DOHH2 (cell line): ENCODE measurements around the gene MRTFB.

Experiments used
- CTCF ChIP-seq: fragments of 200-600 bp; sonication (generic); IDR thresholded peaks from one replicate; pipeline ENCODE4 v1.5.1; 2014; ENCODE audit warnings: antibody characterized with exemption, mild to moderate bottlenecking, low read depth, low read length; ENCODE audit not compliant: poor library complexity, severe bottlenecking
- EZH2phosphoT487 ChIP-seq: fragments of 200-600 bp; sonication (generic); IDR thresholded peaks from 2 replicates; pipeline ENCODE4 v1.6.1; 2017; ENCODE audit warnings: borderline replicate concordance, mild to moderate bottlenecking, antibody characterized with exemption, low read length, moderate library complexity, mixed read lengths

GRCh38 chr16:14242769-14243168 is 171.7 kb downstream of the MRTFB start:
- no peak for TF ChIP-seq CTCF
- no peak for TF ChIP-seq EZH2phosphoT487
